Heart left ventricle (tissue), 13 donors: Measurements from ENCODE around the gene ACACA.

Experiments used
- POLR2A ChIP-seq, 2 donors: fragments of 450-650 bp; IDR thresholded peaks; one replicate each; pipeline ENCODE4 v1.6.1; 2017; ENCODE audit warnings: antibody characterized with exemption in 2 of 2, mild to moderate bottlenecking in 2 of 2, moderate library complexity in 2 of 2
- TF ChIP-seq, protein P1 (sequence below), 12 donors: fragments of 200-600 bp; sonication (generic) in 4 of 12; IDR thresholded peaks; one replicate each; pipeline versions ENCODE4 v1.5.0 to v1.8.0; 2018 to 2022; ENCODE audit warnings: antibody characterized with exemption in 12 of 12, mild to moderate bottlenecking in 5 of 12
- donor health status: ischemic (EF 13 %, LVEDD 7.1; RV severe dilation, severe dysfunction).
- donor health status: DM: no; HTN: yes; CAD: no.
- donor health status: DM: no; HTN: no; CAD: no.
- donor health status: ischemic (EF 25% LVEDD 6.9; RV normal size, moderate dysfunction).
- donor health status: ischemic (EF 25% LVEDD 5.7; RV mildly dilated, moderate dysfunction).
- donor health status: ischemic (EF 35%, LVEDD 5.7; RV mildly dilated, moderate dysfunction).
- donor health status: nonischemic (EF 11% LVEDD 7.7; RV severe dilation, severe dysfunction).
- donor health status: DM: yes; HTN: yes; CAD: no.
- donor health status: PGD.
- donor health status: ischemic (EF 29% LVEDD 5.4; RV normal size, mild dysfunction).
- donor health status: nonischemic (EF 23%, LVEDD 6.1; RV moderate dilation, normal function).

- TF ChIP-seq, protein P1, sequence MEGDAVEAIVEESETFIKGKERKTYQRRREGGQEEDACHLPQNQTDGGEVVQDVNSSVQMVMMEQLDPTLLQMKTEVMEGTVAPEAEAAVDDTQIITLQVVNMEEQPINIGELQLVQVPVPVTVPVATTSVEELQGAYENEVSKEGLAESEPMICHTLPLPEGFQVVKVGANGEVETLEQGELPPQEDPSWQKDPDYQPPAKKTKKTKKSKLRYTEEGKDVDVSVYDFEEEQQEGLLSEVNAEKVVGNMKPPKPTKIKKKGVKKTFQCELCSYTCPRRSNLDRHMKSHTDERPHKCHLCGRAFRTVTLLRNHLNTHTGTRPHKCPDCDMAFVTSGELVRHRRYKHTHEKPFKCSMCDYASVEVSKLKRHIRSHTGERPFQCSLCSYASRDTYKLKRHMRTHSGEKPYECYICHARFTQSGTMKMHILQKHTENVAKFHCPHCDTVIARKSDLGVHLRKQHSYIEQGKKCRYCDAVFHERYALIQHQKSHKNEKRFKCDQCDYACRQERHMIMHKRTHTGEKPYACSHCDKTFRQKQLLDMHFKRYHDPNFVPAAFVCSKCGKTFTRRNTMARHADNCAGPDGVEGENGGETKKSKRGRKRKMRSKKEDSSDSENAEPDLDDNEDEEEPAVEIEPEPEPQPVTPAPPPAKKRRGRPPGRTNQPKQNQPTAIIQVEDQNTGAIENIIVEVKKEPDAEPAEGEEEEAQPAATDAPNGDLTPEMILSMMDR (IDR thresholded peaks at IDR 0.05) = no peak
- no peak for TF ChIP-seq POLR2A (IDR thresholded peaks at IDR 0.05)
Measured at GRCh38 chr17:37388266-37388665, 18.4 kb downstream of the ACACA start.
